ENCODE measurements around the gene ADAM23.

- TF ChIP-seq TAF1 (IDR thresholded peaks at IDR 0.05; ENCODE audit: low read depth), result no peak
- no peak for TF ChIP-seq CREB1 (IDR thresholded peaks at IDR 0.05; ENCODE audit: low read depth)
- TF ChIP-seq REST (IDR thresholded peaks at IDR 0.05; ENCODE audit: low read depth), result no peak
- TF ChIP-seq MAX (IDR thresholded peaks at IDR 0.05), result no peak
- TF ChIP-seq EGR1 (IDR thresholded peaks at IDR 0.05), result no peak
- no peak for TF ChIP-seq TCF12 (IDR thresholded peaks at IDR 0.05; ENCODE audit: low read depth)
Measured at GRCh38 chr2:206464597-206464996, 21.3 kb downstream of the ADAM23 start.

Measured in Ishikawa (cell line).